Central memory CD8-positive, alpha-beta T cell (primary cell): ENCODE measurements around the gene IFT57.

ENCODE experiments used
- ATAC-seq: fragments of 150-1000 bp; cut with Tn5 transposase; replicated peaks from 2 replicates; pipeline ENCODE4 v1.10.0; 2022; ENCODE audit warnings: mild to moderate bottlenecking, moderate FRiP score, moderate number of reproducible peaks; ENCODE audit not compliant: poor library complexity, severe bottlenecking; ENCODE audit errors: extremely low read depth
- DNase-seq, 2 donors: peaks; one replicate each; pipeline ENCODE4 v3.0.0; 2021; ENCODE audit warnings: low spot score in 2 of 2
- H3K27ac Mint-ChIP-seq: one replicate; pipeline ENCODE4 v1.8.0; 2022; ENCODE audit warnings: low read depth, mild to moderate bottlenecking, moderate library complexity, mixed read lengths
- H3K27me3 Mint-ChIP-seq: one replicate; pipeline ENCODE4 v1.8.0; 2022; ENCODE audit warnings: mixed read lengths
- H3K36me3 Mint-ChIP-seq: one replicate; pipeline ENCODE4 v1.8.0; 2022; ENCODE audit warnings: mild to moderate bottlenecking, moderate library complexity, mixed read lengths; ENCODE audit not compliant: insufficient read depth
- H3K4me1 Mint-ChIP-seq: one replicate; pipeline ENCODE4 v1.8.0; 2022; ENCODE audit warnings: mixed read lengths
- H3K4me3 Mint-ChIP-seq: one replicate; pipeline ENCODE4 v1.8.0; 2022; ENCODE audit warnings: mild to moderate bottlenecking, moderate library complexity, mixed read lengths
- H3K9me3 Mint-ChIP-seq: one replicate; pipeline ENCODE4 v1.8.0; 2022; ENCODE audit warnings: mixed read lengths

Gene IFT57

GRCh38 chr3:108114423-108115065 is 107.7 kb downstream of the IFT57 start:
- H3K9me3 Mint-ChIP-seq = peaks cover 10% of the 10 kb centered on the region
- H3K4me3 Mint-ChIP-seq = no peak overlapping the region
- H3K27ac Mint-ChIP-seq = no peak overlapping the region
- DNase-seq (no peak), ATAC-seq (no peak)
- H3K4me1 Mint-ChIP-seq = peaks cover 10% of the 10 kb centered on the region
- no peaks in the 10 kb centered on the region for H3K27me3 Mint-ChIP-seq
- no peaks in the 10 kb centered on the region for H3K36me3 Mint-ChIP-seq

- no peak for ATAC-seq
- Mint-ChIP-seq H3K36me3 (no peaks in the 10 kb centered on the region), H3K27ac (no peak overlapping the region), H3K27me3 (no peaks in the 10 kb centered on the region), H3K4me1 (peaks cover 4% of the 10 kb centered on the region), H3K4me3 (no peak overlapping the region), H3K9me3 (peaks cover 4% of the 10 kb centered on the region)
- DNase-seq = no peak
Measured at GRCh38 chr3:108113975-108114374, 108.2 kb downstream of the IFT57 start.

DNA sequence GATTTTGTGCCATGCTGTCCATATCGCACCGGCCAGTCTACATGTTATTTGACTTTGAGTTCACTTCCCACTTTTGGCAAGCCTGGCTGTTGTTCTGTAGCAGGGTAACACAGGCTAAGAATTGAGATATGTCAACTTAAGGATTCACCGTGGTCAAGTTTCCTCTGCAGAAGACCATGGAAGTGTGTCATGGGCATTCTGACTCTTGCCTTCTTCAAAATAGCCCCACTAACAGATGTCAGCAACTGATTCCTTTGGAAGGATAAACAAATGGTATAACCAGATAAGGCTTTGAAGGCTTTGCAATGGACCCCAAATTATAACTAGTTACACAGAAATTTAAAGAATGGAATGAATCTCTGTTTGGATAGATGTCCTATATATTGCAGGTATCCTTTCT is 111.3 kb downstream of the IFT57 start:
- no peak for ATAC-seq
- no peaks in the 10 kb centered on the region for H3K27me3 Mint-ChIP-seq
- no peak overlapping the region for H3K27ac Mint-ChIP-seq
- H3K4me3 Mint-ChIP-seq = no peak overlapping the region
- no peak for DNase-seq
- H3K9me3 Mint-ChIP-seq = no peaks in the 10 kb centered on the region
- no peaks in the 10 kb centered on the region for H3K36me3 Mint-ChIP-seq
- peaks cover 8% of the 10 kb centered on the region for H3K4me1 Mint-ChIP-seq
